ENCODE measurements around the gene DIAPH1. TPM values are rescaled to one million over a fixed set of nuclear protein-coding genes. Genes with fewer than 3 reads are reported as not detected.

DIAPH1 gene
- total RNA-seq, 1 experiment from 2014 or later = 142 TPM

DNA sequence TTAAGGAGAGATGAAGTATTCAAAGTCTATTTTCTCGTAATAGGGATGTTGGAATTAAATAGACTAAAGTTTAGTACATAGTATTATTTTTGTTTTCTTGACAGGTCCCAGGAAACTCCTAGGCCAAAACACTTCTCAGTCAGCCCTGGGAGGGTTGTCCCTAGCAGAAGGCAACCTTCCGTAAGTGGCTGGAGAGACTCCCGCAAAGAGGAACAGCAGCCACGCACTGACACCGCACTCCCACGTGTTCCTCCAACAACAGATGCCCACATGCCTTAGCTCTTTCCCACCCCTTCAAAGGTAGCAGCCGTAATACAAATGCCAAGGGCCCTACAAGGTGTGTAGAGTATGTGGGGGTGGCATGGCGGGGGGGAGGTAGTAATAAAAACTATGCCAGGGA is 101.5 kb downstream of the DIAPH1 start:
- ChIA-PET CTCF (no interaction called here), POLR2A (no interaction called here), RAD21 (ENCODE audit: low non-redundant PET in 1 of 2, low total read pairs in 2 of 2, uncharacterized antibody in 2 of 2, unreplicated experiment in 2 of 2) (no interaction called here)
- Histone ChIP-seq H3K4me3 (replicated peaks in 1 of 2; ENCODE audit: low read depth in 1 of 2, low read length in 2 of 2) (no peak overlapping the region), H3K4me1 (ENCODE audit: control insufficient read depth in 1 of 2, insufficient read depth in 2 of 2, low read length in 2 of 2) (peaks cover 27 to 49% of the 10 kb centered on the region in 2 experiments), H3K36me3 (ENCODE audit: control insufficient read depth in 1 of 2, insufficient read depth in 2 of 2, low read length in 2 of 2) (peaks cover 6 to 32% of the 10 kb centered on the region in 2 experiments; a peak in 2 of 4 replicates), H3K27ac (ENCODE audit: low read depth, low read length) (no peak overlapping the region), H4K20me1 (ENCODE audit: insufficient read depth) (no peaks in the 10 kb centered on the region), H3K9me2 (ENCODE audit: insufficient read depth) (no peaks in the 10 kb centered on the region), H3K79me2 (ENCODE audit: insufficient read depth, low read length) (peaks cover 9% of the 10 kb centered on the region; the same call in 1 of the 2 replicates), H3K4me2 (ENCODE audit: low read length) (no peak overlapping the region), H3K9me3 (ENCODE audit: control insufficient read depth in 1 of 2, insufficient read depth in 1 of 2, low read depth in 1 of 2, low read length in 2 of 2) (no peaks in the 10 kb centered on the region), H3K9ac (ENCODE audit: low read length) (no peak overlapping the region), H3K27me3 (ENCODE audit: insufficient read depth, low read length) (no peaks in the 10 kb centered on the region), H2AFZ (ENCODE audit: low read depth, low read length, poor library complexity, severe bottlenecking) (no peak overlapping the region)
- ATAC-seq = no peak
- no TSS peak for BruUV-seq (replicated peaks)
- no peak for DNase-seq (ENCODE audit: low read depth, low spot score)
- intact Hi-C loops (cut with micrococcal nuclease) = loop anchor here (5.0 kb wide), 1 partner anchor 790 kb away; no protein-coding TSS in a partner anchor
- TF ChIP-seq YY1 (IDR thresholded peaks at IDR 0.05; ENCODE audit: extremely low read depth, insufficient replicate concordance, low read depth, low read length) = no peak
- TF ChIP-seq, protein P1, sequence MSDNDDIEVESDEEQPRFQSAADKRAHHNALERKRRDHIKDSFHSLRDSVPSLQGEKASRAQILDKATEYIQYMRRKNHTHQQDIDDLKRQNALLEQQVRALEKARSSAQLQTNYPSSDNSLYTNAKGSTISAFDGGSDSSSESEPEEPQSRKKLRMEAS (IDR thresholded peaks at IDR 0.05) = no peak
- TF ChIP-seq, protein P2, sequence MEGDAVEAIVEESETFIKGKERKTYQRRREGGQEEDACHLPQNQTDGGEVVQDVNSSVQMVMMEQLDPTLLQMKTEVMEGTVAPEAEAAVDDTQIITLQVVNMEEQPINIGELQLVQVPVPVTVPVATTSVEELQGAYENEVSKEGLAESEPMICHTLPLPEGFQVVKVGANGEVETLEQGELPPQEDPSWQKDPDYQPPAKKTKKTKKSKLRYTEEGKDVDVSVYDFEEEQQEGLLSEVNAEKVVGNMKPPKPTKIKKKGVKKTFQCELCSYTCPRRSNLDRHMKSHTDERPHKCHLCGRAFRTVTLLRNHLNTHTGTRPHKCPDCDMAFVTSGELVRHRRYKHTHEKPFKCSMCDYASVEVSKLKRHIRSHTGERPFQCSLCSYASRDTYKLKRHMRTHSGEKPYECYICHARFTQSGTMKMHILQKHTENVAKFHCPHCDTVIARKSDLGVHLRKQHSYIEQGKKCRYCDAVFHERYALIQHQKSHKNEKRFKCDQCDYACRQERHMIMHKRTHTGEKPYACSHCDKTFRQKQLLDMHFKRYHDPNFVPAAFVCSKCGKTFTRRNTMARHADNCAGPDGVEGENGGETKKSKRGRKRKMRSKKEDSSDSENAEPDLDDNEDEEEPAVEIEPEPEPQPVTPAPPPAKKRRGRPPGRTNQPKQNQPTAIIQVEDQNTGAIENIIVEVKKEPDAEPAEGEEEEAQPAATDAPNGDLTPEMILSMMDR (IDR thresholded peaks at IDR 0.05 in 2 of 3, conservative IDR thresholded peaks at IDR 0.05 in 1 of 3; ENCODE audit: borderline replicate concordance in 1 of 3, insufficient read depth in 1 of 3, low read depth in 2 of 3, low read length in 2 of 3) = no peak
- no peak for TF ChIP-seq EZH2 (IDR thresholded peaks at IDR 0.05)
- TF ChIP-seq, protein P3, sequence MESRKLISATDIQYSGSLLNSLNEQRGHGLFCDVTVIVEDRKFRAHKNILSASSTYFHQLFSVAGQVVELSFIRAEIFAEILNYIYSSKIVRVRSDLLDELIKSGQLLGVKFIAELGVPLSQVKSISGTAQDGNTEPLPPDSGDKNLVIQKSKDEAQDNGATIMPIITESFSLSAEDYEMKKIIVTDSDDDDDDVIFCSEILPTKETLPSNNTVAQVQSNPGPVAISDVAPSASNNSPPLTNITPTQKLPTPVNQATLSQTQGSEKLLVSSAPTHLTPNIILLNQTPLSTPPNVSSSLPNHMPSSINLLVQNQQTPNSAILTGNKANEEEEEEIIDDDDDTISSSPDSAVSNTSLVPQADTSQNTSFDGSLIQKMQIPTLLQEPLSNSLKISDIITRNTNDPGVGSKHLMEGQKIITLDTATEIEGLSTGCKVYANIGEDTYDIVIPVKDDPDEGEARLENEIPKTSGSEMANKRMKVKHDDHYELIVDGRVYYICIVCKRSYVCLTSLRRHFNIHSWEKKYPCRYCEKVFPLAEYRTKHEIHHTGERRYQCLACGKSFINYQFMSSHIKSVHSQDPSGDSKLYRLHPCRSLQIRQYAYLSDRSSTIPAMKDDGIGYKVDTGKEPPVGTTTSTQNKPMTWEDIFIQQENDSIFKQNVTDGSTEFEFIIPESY (IDR thresholded peaks at IDR 0.05; ENCODE audit: extremely low read depth, insufficient replicate concordance, low read length) = no peak
- TF ChIP-seq TCF7L2 (IDR thresholded peaks at IDR 0.05; ENCODE audit: borderline replicate concordance, extremely low read depth, insufficient read depth, insufficient read length) = no peak
- TF ChIP-seq POLR2AphosphoS5 (IDR thresholded peaks at IDR 0.05; ENCODE audit: low read depth, low read length) = no peak
- TF ChIP-seq SP1 (IDR thresholded peaks at IDR 0.05; ENCODE audit: low read depth) = no peak
- no peak for TF ChIP-seq CBX3 (IDR thresholded peaks at IDR 0.05; ENCODE audit: low read depth)
- no peak for TF ChIP-seq ELF1 (IDR thresholded peaks at IDR 0.05; ENCODE audit: borderline replicate concordance, low read depth)
- TF ChIP-seq SIN3A (IDR thresholded peaks at IDR 0.05; ENCODE audit: low read depth) = no peak
- TF ChIP-seq FOSL1 (IDR thresholded peaks at IDR 0.05; ENCODE audit: low read depth) = no peak
- TF ChIP-seq, protein P4, sequence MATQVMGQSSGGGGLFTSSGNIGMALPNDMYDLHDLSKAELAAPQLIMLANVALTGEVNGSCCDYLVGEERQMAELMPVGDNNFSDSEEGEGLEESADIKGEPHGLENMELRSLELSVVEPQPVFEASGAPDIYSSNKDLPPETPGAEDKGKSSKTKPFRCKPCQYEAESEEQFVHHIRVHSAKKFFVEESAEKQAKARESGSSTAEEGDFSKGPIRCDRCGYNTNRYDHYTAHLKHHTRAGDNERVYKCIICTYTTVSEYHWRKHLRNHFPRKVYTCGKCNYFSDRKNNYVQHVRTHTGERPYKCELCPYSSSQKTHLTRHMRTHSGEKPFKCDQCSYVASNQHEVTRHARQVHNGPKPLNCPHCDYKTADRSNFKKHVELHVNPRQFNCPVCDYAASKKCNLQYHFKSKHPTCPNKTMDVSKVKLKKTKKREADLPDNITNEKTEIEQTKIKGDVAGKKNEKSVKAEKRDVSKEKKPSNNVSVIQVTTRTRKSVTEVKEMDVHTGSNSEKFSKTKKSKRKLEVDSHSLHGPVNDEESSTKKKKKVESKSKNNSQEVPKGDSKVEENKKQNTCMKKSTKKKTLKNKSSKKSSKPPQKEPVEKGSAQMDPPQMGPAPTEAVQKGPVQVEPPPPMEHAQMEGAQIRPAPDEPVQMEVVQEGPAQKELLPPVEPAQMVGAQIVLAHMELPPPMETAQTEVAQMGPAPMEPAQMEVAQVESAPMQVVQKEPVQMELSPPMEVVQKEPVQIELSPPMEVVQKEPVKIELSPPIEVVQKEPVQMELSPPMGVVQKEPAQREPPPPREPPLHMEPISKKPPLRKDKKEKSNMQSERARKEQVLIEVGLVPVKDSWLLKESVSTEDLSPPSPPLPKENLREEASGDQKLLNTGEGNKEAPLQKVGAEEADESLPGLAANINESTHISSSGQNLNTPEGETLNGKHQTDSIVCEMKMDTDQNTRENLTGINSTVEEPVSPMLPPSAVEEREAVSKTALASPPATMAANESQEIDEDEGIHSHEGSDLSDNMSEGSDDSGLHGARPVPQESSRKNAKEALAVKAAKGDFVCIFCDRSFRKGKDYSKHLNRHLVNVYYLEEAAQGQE (IDR thresholded peaks at IDR 0.05; ENCODE audit: low read depth) = no peak
- no peak for TF ChIP-seq SRF (IDR thresholded peaks at IDR 0.05; ENCODE audit: low read depth)
- TF ChIP-seq ZFX (IDR thresholded peaks at IDR 0.05) = no peak
- TF ChIP-seq, protein P5, sequence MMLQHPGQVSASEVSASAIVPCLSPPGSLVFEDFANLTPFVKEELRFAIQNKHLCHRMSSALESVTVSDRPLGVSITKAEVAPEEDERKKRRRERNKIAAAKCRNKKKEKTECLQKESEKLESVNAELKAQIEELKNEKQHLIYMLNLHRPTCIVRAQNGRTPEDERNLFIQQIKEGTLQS (IDR thresholded peaks at IDR 0.05) = no peak
- TF ChIP-seq JUND (IDR thresholded peaks at IDR 0.05) = no peak

Measured in HCT116 (cell line).